Measurements from ENCODE around the gene CD24. TPM values are rescaled to one million over a fixed set of nuclear protein-coding genes. Genes with fewer than 3 reads are reported as not detected.
"Not testable (repeated sequence)": the region's sequence is repeated elsewhere in the genome, so short reads cannot be mapped to it uniquely, and the experiment has no call there.

The CD24 gene
- total RNA-seq, 1 donor from 2014 or later: 6.4 TPM

- not testable (repeated sequence) for DNase-seq (ENCODE audit: extremely low read depth, low read depth, low spot score)
Measured at GRCh38 chr6:106970769-106971168, 3.8 kb downstream of the CD24 start.

GRCh38 chr6:106967936-106968555, 6.5 kb downstream of the CD24 start:
- no peak for DNase-seq (ENCODE audit: extremely low read depth, low read depth, low spot score)

- DNase-seq (ENCODE audit: extremely low read depth, low read depth, low spot score): no peak
Measured at GRCh38 chr6:106966671-106967640, 7.6 kb downstream of the CD24 start.

GRCh38 chr6:106966229-106966628, 8.3 kb downstream of the CD24 start:
- DNase-seq (ENCODE audit: extremely low read depth, low read depth, low spot score): no peak

- DNase-seq (ENCODE audit: extremely low read depth, low read depth, low spot score): no peak
Measured at GRCh38 chr6:106964954-106965353, 9.6 kb downstream of the CD24 start.

- DNase-seq (ENCODE audit: extremely low read depth, low read depth, low spot score): no peak
Measured at GRCh38 chr6:106964099-106964498, 10.4 kb downstream of the CD24 start.

GRCh38 chr6:106963544-106963943, 11.0 kb downstream of the CD24 start:
- DNase-seq (ENCODE audit: extremely low read depth, low read depth, low spot score): no peak

GRCh38 chr6:106961801-106962200, 12.7 kb downstream of the CD24 start:
- DNase-seq (ENCODE audit: extremely low read depth, low read depth, low spot score): no peak

- no peak for DNase-seq (ENCODE audit: extremely low read depth, low read depth, low spot score)
Measured at GRCh38 chr6:106961136-106961535, 13.4 kb downstream of the CD24 start.

- DNase-seq (ENCODE audit: extremely low read depth, low read depth, low spot score): no peak
Measured at GRCh38 chr6:106959985-106960384, 14.5 kb downstream of the CD24 start.

GRCh38 chr6:106939848-106940247, 34.7 kb downstream of the CD24 start:
- no peak for DNase-seq (ENCODE audit: extremely low read depth, low read depth, low spot score)

GRCh38 chr6:106939208-106939607, 35.3 kb downstream of the CD24 start:
- DNase-seq (ENCODE audit: extremely low read depth, low read depth, low spot score): no peak

GRCh38 chr6:106927531-106928398, 46.8 kb downstream of the CD24 start:
- DNase-seq (ENCODE audit: extremely low read depth, low read depth, low spot score): no peak

- no peak for DNase-seq (ENCODE audit: extremely low read depth, low read depth, low spot score)
Measured at GRCh38 chr6:106925948-106926347, 48.6 kb downstream of the CD24 start.

GRCh38 chr6:106924694-106925523, 49.6 kb downstream of the CD24 start:
- DNase-seq (ENCODE audit: extremely low read depth, low read depth, low spot score): no peak

- DNase-seq (ENCODE audit: extremely low read depth, low read depth, low spot score): no peak
Measured at GRCh38 chr6:106922626-106923025, 51.9 kb downstream of the CD24 start.
